Measurements from ENCODE around the gene SLC6A4. TPM values are rescaled to one million over a fixed set of nuclear protein-coding genes. Genes with fewer than 3 reads are reported as not detected.

Gene SLC6A4
- total RNA-seq, 1 experiment from 2014 or later, result 0.30 TPM

DNA sequence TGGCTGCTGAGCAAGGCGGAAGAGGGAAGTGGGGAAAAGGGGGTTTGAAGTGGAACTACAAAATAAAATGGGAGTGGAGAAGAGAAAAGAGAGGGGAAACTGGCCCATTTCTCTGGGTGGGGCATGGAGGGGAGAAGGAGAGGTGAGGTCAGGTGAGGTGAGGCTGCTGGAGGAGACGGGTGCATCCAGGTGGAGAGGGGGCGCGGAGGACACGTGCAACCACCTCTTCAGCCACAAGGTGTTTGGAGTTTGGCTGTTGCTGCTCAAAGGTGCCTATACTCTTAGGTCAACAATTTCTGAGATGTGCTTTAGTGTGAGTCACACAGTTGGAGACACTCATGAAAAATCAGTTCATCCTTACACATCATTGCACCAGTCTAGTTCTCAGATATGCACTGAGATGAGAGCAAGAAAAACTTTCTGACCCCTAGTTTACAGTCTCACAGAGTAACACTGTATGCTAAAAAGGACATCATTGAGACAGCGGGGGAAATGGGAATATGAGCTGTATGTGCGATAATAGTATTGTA lies 4.8 kb downstream of the SLC6A4 start:
- RAD21 ChIA-PET (ENCODE audit: low non-redundant PET in 1 of 2, low total read pairs in 2 of 2, uncharacterized antibody in 2 of 2, unreplicated experiment in 2 of 2), result no interaction called here
- intact Hi-C loops (cut with micrococcal nuclease), result no loop called here

More for the DNA sequence above, 4.8 kb downstream of the SLC6A4 start:
- Histone ChIP-seq H3K27ac (ENCODE audit: low read depth, low read length) (no peak overlapping the region), H3K79me2 (ENCODE audit: insufficient read depth, low read length) (no peaks in the 10 kb centered on the region), H3K4me2 (ENCODE audit: low read length) (no peak overlapping the region), H3K4me3 (replicated peaks in 1 of 2; ENCODE audit: low read depth in 1 of 2, low read length in 2 of 2) (no peak overlapping the region), H3K9me2 (ENCODE audit: insufficient read depth) (no peaks in the 10 kb centered on the region), H3K4me1 (ENCODE audit: control insufficient read depth in 1 of 2, insufficient read depth in 2 of 2, low read length in 2 of 2) (no peaks in the 10 kb centered on the region), H3K36me3 (ENCODE audit: control insufficient read depth in 1 of 2, insufficient read depth in 2 of 2, low read length in 2 of 2) (no peaks in the 10 kb centered on the region), H3K9me3 (ENCODE audit: control insufficient read depth in 1 of 2, insufficient read depth in 1 of 2, low read depth in 1 of 2, low read length in 2 of 2) (no peaks in the 10 kb centered on the region), H3K27me3 (ENCODE audit: insufficient read depth, low read length) (peaks cover 33% of the 10 kb centered on the region; the same call in 1 of the 2 replicates), H3K9ac (ENCODE audit: low read length) (no peak overlapping the region), H2AFZ (ENCODE audit: low read depth, low read length, poor library complexity, severe bottlenecking) (no peak overlapping the region), H4K20me1 (ENCODE audit: insufficient read depth) (no peaks in the 10 kb centered on the region)
- POLR2A ChIA-PET, result no interaction called here
- TF ChIP-seq TCF7L2 (IDR thresholded peaks at IDR 0.05; ENCODE audit: borderline replicate concordance, extremely low read depth, insufficient read depth, insufficient read length) (no peak), POLR2AphosphoS5 (IDR thresholded peaks at IDR 0.05; ENCODE audit: low read depth, low read length) (no peak), JUND (IDR thresholded peaks at IDR 0.05) (no peak), ELF1 (IDR thresholded peaks at IDR 0.05; ENCODE audit: borderline replicate concordance, low read depth) (no peak), SRF (IDR thresholded peaks at IDR 0.05; ENCODE audit: low read depth) (no peak), RAD21 (IDR thresholded peaks at IDR 0.05; ENCODE audit: low read depth) (no peak), FOSL1 (IDR thresholded peaks at IDR 0.05; ENCODE audit: low read depth) (no peak), SIN3A (IDR thresholded peaks at IDR 0.05; ENCODE audit: low read depth) (no peak), CEBPB (IDR thresholded peaks at IDR 0.05; ENCODE audit: low read depth) (no peak), ZFX (IDR thresholded peaks at IDR 0.05) (no peak), EZH2 (IDR thresholded peaks at IDR 0.05) (no peak), EZH2phosphoT487 (IDR thresholded peaks at IDR 0.05; ENCODE audit: borderline replicate concordance) (no peak)
- TF ChIP-seq, protein P1, sequence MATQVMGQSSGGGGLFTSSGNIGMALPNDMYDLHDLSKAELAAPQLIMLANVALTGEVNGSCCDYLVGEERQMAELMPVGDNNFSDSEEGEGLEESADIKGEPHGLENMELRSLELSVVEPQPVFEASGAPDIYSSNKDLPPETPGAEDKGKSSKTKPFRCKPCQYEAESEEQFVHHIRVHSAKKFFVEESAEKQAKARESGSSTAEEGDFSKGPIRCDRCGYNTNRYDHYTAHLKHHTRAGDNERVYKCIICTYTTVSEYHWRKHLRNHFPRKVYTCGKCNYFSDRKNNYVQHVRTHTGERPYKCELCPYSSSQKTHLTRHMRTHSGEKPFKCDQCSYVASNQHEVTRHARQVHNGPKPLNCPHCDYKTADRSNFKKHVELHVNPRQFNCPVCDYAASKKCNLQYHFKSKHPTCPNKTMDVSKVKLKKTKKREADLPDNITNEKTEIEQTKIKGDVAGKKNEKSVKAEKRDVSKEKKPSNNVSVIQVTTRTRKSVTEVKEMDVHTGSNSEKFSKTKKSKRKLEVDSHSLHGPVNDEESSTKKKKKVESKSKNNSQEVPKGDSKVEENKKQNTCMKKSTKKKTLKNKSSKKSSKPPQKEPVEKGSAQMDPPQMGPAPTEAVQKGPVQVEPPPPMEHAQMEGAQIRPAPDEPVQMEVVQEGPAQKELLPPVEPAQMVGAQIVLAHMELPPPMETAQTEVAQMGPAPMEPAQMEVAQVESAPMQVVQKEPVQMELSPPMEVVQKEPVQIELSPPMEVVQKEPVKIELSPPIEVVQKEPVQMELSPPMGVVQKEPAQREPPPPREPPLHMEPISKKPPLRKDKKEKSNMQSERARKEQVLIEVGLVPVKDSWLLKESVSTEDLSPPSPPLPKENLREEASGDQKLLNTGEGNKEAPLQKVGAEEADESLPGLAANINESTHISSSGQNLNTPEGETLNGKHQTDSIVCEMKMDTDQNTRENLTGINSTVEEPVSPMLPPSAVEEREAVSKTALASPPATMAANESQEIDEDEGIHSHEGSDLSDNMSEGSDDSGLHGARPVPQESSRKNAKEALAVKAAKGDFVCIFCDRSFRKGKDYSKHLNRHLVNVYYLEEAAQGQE (IDR thresholded peaks at IDR 0.05; ENCODE audit: low read depth), result no peak
- TF ChIP-seq, protein P2, sequence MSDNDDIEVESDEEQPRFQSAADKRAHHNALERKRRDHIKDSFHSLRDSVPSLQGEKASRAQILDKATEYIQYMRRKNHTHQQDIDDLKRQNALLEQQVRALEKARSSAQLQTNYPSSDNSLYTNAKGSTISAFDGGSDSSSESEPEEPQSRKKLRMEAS (IDR thresholded peaks at IDR 0.05), result no peak
- TF ChIP-seq, protein P3, sequence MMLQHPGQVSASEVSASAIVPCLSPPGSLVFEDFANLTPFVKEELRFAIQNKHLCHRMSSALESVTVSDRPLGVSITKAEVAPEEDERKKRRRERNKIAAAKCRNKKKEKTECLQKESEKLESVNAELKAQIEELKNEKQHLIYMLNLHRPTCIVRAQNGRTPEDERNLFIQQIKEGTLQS (IDR thresholded peaks at IDR 0.05), result no peak
- TF ChIP-seq, protein P4, sequence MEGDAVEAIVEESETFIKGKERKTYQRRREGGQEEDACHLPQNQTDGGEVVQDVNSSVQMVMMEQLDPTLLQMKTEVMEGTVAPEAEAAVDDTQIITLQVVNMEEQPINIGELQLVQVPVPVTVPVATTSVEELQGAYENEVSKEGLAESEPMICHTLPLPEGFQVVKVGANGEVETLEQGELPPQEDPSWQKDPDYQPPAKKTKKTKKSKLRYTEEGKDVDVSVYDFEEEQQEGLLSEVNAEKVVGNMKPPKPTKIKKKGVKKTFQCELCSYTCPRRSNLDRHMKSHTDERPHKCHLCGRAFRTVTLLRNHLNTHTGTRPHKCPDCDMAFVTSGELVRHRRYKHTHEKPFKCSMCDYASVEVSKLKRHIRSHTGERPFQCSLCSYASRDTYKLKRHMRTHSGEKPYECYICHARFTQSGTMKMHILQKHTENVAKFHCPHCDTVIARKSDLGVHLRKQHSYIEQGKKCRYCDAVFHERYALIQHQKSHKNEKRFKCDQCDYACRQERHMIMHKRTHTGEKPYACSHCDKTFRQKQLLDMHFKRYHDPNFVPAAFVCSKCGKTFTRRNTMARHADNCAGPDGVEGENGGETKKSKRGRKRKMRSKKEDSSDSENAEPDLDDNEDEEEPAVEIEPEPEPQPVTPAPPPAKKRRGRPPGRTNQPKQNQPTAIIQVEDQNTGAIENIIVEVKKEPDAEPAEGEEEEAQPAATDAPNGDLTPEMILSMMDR (IDR thresholded peaks at IDR 0.05 in 2 of 3, conservative IDR thresholded peaks at IDR 0.05 in 1 of 3; ENCODE audit: borderline replicate concordance in 1 of 3, insufficient read depth in 1 of 3, low read depth in 2 of 3, low read length in 2 of 3), result no peak
- TF ChIP-seq, protein P5, sequence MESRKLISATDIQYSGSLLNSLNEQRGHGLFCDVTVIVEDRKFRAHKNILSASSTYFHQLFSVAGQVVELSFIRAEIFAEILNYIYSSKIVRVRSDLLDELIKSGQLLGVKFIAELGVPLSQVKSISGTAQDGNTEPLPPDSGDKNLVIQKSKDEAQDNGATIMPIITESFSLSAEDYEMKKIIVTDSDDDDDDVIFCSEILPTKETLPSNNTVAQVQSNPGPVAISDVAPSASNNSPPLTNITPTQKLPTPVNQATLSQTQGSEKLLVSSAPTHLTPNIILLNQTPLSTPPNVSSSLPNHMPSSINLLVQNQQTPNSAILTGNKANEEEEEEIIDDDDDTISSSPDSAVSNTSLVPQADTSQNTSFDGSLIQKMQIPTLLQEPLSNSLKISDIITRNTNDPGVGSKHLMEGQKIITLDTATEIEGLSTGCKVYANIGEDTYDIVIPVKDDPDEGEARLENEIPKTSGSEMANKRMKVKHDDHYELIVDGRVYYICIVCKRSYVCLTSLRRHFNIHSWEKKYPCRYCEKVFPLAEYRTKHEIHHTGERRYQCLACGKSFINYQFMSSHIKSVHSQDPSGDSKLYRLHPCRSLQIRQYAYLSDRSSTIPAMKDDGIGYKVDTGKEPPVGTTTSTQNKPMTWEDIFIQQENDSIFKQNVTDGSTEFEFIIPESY (IDR thresholded peaks at IDR 0.05; ENCODE audit: extremely low read depth, insufficient replicate concordance, low read length), result no peak
- CTCF ChIA-PET, result no interaction called here
- ATAC-seq (no peak; the same call in 1 of the 2 replicates), DNase-seq (ENCODE audit: low read depth, low spot score) (no peak)
- no TSS peak for BruUV-seq (replicated peaks)
